Smooth muscle cell of the pulmonary artery (primary cell): Measurements from ENCODE around the gene PNPO. TPM values are rescaled to one million over a fixed set of nuclear protein-coding genes. Genes with fewer than 3 reads are reported as not detected.

Experiments
- total RNA-seq: library from RNA; depleted of rRNA; stranded (reverse); fragments of >200 nt; gene quantifications from 2 replicates; pipeline ENCODE4 v1.2.3, GENCODE V29; 2014

PNPO gene
- 22.6 and 25.1 TPM in 2 replicates for total RNA-seq

DNA sequence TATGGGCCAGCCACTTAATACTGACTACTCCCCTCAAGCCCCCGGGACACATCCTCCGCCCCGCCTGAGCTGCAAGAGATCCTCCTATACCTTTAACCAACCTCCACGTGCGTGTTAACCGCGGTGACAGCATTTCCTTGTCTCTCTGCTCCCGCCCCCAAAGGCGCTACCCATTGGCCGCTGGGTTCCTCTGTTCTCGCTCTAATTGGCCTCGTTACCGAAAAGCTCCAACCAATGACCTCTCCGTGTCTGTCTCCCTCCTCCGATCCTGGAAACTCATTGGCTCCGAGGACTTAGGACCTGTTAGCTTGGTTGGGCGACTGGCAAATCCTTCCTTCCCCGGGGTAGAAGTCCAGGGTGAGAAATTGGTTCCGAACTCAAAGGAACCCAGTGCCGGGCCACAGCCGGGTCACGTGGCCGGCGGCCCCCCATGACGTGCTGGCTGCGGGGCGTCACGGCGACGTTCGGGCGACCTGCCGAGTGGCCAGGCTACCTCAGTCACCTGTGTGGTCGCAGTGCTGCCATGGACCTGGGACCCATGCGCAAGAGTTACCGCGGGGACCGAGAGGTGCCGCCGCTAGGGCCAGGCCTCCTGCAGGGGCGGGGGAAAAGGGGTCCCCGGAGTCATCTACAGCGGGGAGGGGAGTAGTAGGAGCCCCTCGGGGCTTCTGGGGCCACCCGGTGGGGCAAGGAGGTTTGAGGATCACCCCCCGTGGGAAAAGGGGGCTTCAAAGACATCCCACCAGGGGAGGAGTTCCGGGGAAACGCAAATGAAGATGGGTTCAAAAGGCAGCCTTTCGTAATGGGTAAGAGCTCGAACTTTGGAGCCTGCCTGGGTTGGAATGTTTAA is at the start of gene PNPO:
Gene PNPO (plus strand): TSS at position 326 of the 850 bp plus-strand sequence. CDS start 105 bp downstream, at position 431.

DNA sequence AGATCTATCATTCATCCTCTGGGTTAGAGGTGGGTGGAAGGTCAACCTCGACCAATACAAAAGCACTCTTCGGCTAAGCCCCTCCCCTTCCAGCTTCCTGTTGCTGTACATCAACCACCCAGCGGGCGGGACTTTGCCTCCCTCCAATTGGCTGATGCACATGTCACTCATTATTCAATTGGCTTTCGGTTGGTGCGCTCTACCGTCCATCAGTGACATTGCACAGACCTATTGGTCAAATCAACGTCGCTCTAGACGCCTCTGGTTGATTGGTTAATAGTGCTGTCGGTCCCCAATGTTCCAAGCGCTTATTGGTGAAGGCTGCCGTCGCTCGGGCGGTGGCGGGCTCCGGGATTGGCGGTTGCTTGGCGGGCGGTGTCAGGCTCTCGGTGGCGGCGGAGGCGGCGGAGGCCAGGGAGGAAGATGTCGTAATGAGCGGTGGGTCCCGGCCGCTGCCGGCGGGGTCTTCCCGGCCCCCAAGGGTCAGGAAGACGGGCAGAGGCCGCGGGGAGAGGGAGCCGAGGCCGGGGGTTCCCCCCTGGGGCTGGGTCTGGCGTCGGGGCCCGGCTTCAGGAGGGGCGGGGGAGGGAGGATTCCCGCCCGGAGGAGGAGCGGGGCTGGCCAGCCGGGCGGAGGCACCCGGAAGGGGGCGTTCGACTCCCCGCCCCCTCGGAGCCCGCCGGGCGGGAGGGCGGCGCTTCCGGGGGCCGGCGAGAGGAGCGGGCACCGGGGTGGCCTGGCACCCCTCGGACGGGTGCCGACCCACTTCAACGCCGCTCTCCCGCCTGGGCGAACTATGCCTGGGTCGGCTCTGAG is 45.3 kb upstream of the PNPO start, which contains the start of gene SP2:
Gene SP2 (plus strand): TSS at position 381 of the 816 bp plus-strand sequence. CDS start 51 bp downstream, at position 432.

DNA sequence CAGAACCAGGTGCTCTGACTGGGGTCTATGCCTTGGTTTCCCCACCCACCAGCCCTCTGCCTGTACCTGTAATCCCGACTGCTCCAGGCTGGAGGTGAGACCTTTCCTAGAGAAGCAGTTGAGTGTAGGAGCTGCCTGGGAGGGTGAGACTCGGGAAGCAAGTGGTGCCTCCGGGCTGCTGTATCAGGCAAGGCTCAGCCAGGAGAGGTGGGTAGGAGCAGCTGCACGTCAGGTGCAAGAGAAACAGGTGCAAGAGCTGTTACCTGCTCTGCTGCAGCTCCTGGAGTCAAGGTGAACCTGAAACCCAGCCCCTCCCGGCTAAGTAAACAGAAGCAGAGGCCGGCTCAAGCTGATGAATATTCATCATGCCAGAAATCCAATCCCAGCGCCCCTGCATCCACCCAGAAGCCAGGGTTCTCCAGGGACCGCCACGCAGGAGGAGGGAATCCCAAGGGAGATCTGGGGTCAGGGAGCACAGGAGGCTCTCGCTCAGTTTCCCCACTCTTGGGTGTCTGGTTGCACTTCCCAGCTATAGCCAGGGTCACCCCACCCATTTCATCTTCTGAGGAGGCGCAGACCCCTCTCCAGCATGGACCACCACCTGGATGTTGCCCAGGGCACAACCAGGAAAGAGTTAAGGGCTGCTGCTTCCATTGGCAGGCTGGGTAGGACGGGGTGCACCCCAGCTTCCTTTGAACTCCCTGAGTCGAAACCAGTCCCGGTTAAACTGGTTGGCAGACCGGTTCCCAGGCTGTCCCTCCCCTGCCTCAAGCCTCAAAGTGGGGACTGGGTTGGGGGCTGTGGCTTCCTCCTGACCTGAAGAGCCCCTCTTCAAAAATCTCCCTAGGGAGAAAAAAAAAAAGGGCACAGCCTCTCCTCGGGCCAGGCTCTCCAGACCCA is 16.5 kb downstream of the PNPO start, which contains the start of gene PRR15L:
Gene PRR15L (minus strand): TSS at position 293 of the 900 bp plus-strand sequence. CDS start 4,649 bp downstream, outside the sequence.

DNA sequence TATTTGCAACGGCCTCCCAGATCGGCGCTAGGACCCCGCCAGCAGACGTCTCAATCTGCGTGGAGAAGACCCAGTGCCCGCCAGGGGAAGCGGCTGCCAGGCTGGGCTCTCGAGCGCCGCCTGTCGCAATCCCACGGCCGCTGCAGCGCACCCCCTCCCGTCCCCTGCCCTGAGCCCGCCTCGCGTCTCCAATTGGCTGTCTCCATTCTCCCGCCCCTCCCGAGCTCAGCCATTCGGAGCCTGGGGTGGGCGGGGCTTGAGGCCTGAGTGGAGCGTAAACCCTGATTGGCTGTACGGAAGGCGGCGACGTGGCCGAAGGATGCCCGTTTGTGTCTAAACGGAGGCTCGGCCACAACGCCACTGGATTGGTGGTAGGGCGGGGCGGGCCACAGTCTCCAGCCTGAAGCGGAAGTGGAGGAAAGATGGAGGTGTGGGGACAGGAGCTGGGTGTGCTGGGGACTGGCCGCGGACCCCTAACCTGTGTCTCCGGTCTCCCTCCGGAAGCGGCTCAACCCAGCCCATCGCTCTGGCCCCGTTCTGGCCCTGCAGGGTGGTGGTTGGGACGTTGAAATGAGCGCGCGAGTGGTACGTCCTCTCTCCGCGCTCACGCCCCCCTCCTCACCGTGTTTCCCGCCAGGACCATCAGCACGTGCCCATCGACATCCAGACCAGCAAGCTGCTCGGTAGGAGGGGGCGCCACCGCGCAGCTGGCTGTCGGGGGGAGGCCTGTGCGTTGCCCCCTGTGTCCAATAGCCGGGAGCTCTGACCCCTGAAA is 29.5 kb downstream of the PNPO start, which contains the start of gene CDK5RAP3:
Gene CDK5RAP3 (plus strand): TSS at position 389 of the 775 bp plus-strand sequence. CDS start 34 bp downstream, at position 423.

Other genes with a start within 250 kb of the PNPO start
- gene TBKBP1, start 247.4 kb upstream of the PNPO start, total RNA-seq, result 9.9 and 12.5 TPM in 2 replicates
- not detected in 2 replicates for gene TBX21, start 208.3 kb upstream of the PNPO start, total RNA-seq
- 6.0 and 6.7 TPM in 2 replicates for gene OSBPL7, start 119.8 kb upstream of the PNPO start, total RNA-seq
- 23.0 and 24.5 TPM in 2 replicates for gene MRPL10, start 110.0 kb upstream of the PNPO start, total RNA-seq
- 0.10 and 0.20 TPM in 2 replicates for gene LRRC46, start 109.9 kb upstream of the PNPO start, total RNA-seq
- gene SCRN2, start 100.3 kb upstream of the PNPO start, total RNA-seq, result 27.0 and 29.8 TPM in 2 replicates
- gene SP6, start 90.4 kb upstream of the PNPO start, total RNA-seq, result 0.07 and 0.23 TPM in 2 replicates
- 1.6 and 1.8 TPM in 2 replicates for gene SP2, start 45.3 kb upstream of the PNPO start, total RNA-seq
- gene PRR15L, start 16.3 kb downstream of the PNPO start, total RNA-seq, result not detected in 2 replicates
- 69.5 and 106 TPM in 2 replicates for gene CDK5RAP3, start 29.5 kb downstream of the PNPO start, total RNA-seq
- gene COPZ2, start 96.2 kb downstream of the PNPO start, total RNA-seq, result 50.5 and 62.9 TPM in 2 replicates
- 302 and 435 TPM in 2 replicates for gene NFE2L1, start 106.8 kb downstream of the PNPO start, total RNA-seq
- 34.4 and 34.9 TPM in 2 replicates for gene CBX1, start 159.9 kb downstream of the PNPO start, total RNA-seq
- 11.9 and 12.7 TPM in 2 replicates for gene SNX11, start 166.2 kb downstream of the PNPO start, total RNA-seq